Measurements from ENCODE around the gene MT4. TPM values are rescaled to one million over a fixed set of nuclear protein-coding genes. Genes with fewer than 3 reads are reported as not detected.

MT4 gene
- total RNA-seq, 1 donor from 2014 or later = not detected

DNA sequence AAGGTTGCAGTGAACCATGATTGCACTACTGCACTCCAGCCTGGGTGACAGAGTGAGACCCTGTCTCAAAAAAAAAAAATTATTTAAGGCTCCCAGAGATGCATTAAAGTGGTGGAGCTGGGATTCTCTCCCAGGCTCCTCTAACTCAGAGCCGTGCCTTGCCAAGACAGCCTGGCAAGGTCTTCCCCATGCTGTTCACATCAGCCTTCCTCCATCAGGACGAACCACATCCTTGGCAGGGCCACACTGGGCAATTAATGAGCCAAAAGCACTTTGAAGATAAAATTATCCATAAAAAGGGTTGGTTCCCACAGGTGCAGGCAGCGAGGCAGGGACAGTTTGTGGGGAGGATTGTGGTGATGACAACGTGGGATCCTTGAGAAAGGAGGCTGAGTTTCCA is 25.2 kb upstream of the MT4 start:
- Histone ChIP-seq H3K36me3 (ENCODE audit: control insufficient read depth, insufficient read depth, low read length) (no peaks in the 10 kb centered on the region), H3K4me3 (ENCODE audit: low read depth, low read length) (no peak overlapping the region), H3K27me3 (ENCODE audit: control insufficient read depth, insufficient read depth, low read length) (peaks cover 3% of the 10 kb centered on the region)
- TF ChIP-seq CTCF (IDR thresholded peaks at IDR 0.05; ENCODE audit: insufficient read depth, low read length, poor library complexity, severe bottlenecking) = no peak
- no peak for DNase-seq (ENCODE audit: low read depth)

DNA sequence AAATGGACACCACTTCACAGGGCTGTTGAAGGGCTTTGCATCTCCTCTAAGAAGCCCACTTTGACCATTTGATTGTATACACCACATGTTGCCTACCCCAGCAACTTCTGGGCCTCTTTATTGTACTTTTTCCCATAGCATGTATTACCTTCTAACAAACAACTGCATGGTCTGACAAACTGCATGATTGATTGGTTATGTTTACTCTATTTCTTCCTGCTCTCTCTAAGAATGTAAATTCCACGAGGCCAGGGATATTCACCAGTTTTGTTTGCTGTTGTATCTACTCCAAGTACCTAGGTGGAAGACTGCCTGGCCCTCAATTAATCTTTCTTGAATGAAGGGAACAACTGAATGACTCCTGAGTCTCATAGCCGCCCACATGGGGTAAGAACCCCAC is 22.8 kb upstream of the MT4 start:
- H3K4me3 ChIP-seq (ENCODE audit: low read depth, low read length) = no peak overlapping the region
- no peak for DNase-seq (ENCODE audit: low read depth)
- H3K36me3 ChIP-seq (ENCODE audit: control insufficient read depth, insufficient read depth, low read length) = no peaks in the 10 kb centered on the region
- no peaks in the 10 kb centered on the region for H3K27me3 ChIP-seq (ENCODE audit: control insufficient read depth, insufficient read depth, low read length)
- TF ChIP-seq CTCF (IDR thresholded peaks at IDR 0.05; ENCODE audit: insufficient read depth, low read length, poor library complexity, severe bottlenecking) = no peak

- H3K27me3 ChIP-seq (ENCODE audit: control insufficient read depth, insufficient read depth, low read length) = no peaks in the 10 kb centered on the region
- H3K36me3 ChIP-seq (ENCODE audit: control insufficient read depth, insufficient read depth, low read length) = no peaks in the 10 kb centered on the region
- no peak for TF ChIP-seq CTCF (IDR thresholded peaks at IDR 0.05; ENCODE audit: insufficient read depth, low read length, poor library complexity, severe bottlenecking)
- DNase-seq (ENCODE audit: low read depth) = peak; percentile 25
- H3K4me3 ChIP-seq (ENCODE audit: low read depth, low read length) = no peak overlapping the region
Measured at GRCh38 chr16:56547120-56547948, 17.5 kb upstream of the MT4 start.

DNA sequence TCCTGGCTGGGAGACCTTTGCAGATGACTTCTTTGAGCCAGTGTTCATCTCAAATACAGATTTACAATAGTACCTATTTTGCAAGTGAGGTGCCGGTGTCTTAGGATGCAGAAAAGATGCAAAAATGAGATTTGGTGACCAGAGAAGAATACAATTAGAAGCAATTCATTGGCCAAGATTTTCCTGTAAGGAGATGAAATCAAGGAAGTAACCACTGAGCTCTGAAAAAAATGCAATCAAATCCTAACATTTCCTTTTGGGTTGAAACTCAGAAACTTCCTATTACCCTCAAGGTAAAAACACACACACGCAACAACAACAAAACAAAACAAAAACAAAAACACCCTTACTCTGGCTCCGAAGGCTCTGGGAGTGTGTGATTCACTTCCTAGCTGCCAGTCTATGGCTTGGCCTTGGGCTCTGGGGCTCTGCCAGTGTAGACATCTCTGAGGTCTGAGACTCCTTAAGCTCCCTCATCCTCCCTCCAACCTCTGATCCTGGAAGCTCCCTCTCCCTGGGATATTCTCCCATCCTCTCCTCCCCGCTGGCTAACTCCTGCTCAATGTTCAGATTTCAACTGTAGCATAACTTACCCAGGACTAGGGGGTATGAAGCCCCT is 16.8 kb upstream of the MT4 start:
- DNase-seq (ENCODE audit: low read depth) = no peak
- H3K27me3 ChIP-seq (ENCODE audit: control insufficient read depth, insufficient read depth, low read length) = no peaks in the 10 kb centered on the region
- no peaks in the 10 kb centered on the region for H3K36me3 ChIP-seq (ENCODE audit: control insufficient read depth, insufficient read depth, low read length)
- no peak for TF ChIP-seq CTCF (IDR thresholded peaks at IDR 0.05; ENCODE audit: insufficient read depth, low read length, poor library complexity, severe bottlenecking)
- H3K4me3 ChIP-seq (ENCODE audit: low read depth, low read length) = no peak overlapping the region

DNA sequence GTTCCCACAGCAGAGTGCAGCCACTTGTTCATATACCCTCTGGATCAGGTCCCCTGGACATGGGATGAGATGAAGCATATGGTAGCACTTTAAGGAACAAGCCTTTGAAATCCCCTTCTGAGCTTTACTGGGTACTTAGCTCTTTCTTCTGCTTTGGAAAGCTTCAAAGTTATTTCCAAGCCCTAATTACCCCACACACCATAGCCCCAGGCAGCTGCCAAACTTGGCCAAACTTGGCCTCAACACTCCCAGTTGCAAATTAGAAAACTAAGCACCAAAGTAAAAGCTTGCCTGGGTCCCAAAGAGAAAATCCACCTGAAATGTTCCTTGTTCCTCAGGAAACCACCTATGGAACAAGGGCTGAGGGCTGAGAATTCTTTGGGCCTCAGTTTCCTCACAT is 15.7 kb upstream of the MT4 start:
- TF ChIP-seq CTCF (IDR thresholded peaks at IDR 0.05; ENCODE audit: insufficient read depth, low read length, poor library complexity, severe bottlenecking) = no peak
- no peak overlapping the region for H3K4me3 ChIP-seq (ENCODE audit: low read depth, low read length)
- DNase-seq (ENCODE audit: low read depth) = no peak
- H3K36me3 ChIP-seq (ENCODE audit: control insufficient read depth, insufficient read depth, low read length) = no peaks in the 10 kb centered on the region
- H3K27me3 ChIP-seq (ENCODE audit: control insufficient read depth, insufficient read depth, low read length) = peaks cover 3% of the 10 kb centered on the region

Measured in kidney epithelial cell (primary cell).